Heart right ventricle (tissue), 16 donors: ENCODE results near the gene LMAN1L. TPM values are rescaled to one million over a fixed set of nuclear protein-coding genes. Genes with fewer than 3 reads are reported as not detected.
A peak's percentile ranks its signal among the peaks of the same experiment; 100 is the strongest.

ENCODE experiments used
- ATAC-seq, 8 donors: fragments of 200-7000 bp; cut with Tn5 transposase; one replicate each; pipeline ENCODE4 v1.9.1; 2020; ENCODE audit warnings: mild to moderate bottlenecking in 8 of 8, moderate library complexity in 8 of 8, moderate number of reproducible peaks in 1 of 8
- DNase-seq, 2 donors: peaks; one replicate each; pipeline ENCODE4 v3.0.0-alpha.2; 2020
- H3K27ac ChIP-seq, 10 donors: fragments of 200-600 bp; sonication (generic) in 2 of 10; one replicate each; pipeline versions ENCODE4 v1.5.0 to v1.8.0; 2020 to 2022; ENCODE audit warnings: mild to moderate bottlenecking in 3 of 10
- H3K27me3 ChIP-seq, 7 donors: fragments of 200-600 bp; one replicate each; pipeline ENCODE4 v1.8.0; 2021 to 2022; ENCODE audit warnings: mild to moderate bottlenecking in 2 of 7
- H3K36me3 ChIP-seq, 9 donors: fragments of 200-600 bp; sonication (generic) in 1 of 9; one replicate each; pipeline versions ENCODE4 v1.5.0 to v1.8.0; 2020 to 2022; ENCODE audit warnings: mild to moderate bottlenecking in 2 of 9
- H3K4me1 ChIP-seq, 9 donors: fragments of 200-600 bp; sonication (generic) in 1 of 9; one replicate each; pipeline versions ENCODE4 v1.5.0 to v1.8.0; 2020 to 2022; ENCODE audit warnings: mild to moderate bottlenecking in 4 of 9
- H3K4me3 ChIP-seq, 10 donors: fragments of 200-600 bp; sonication (generic) in 2 of 10; one replicate each; pipeline versions ENCODE4 v1.5.0 to v1.8.0; 2020 to 2022; ENCODE audit warnings: mild to moderate bottlenecking in 7 of 10, moderate library complexity in 2 of 10
- H3K9me3 ChIP-seq, 11 donors: fragments of 200-600 bp in 10 of 11; sonication (generic) in 2 of 11; one replicate each; pipeline versions ENCODE4 v1.5.0 to v1.8.0; 2013 to 2022; ENCODE audit warnings: mild to moderate bottlenecking in 2 of 11, control low read depth in 1 of 11, moderate library complexity in 1 of 11
- WGBS, 2 donors: extraction: QIAGEN DNeasy Blood & Tissue Kit; methylation state at CpG; one replicate each; pipeline ENCODE4 v1.1.7; 2013; ENCODE audit warnings: inconsistent platforms in 1 of 2; 5-methylcytosine and 5-hydroxymethylcytosine counted together
- intact Hi-C, 10 donors: fragments of 100-400 bp; cut with DNase I; formaldehyde crosslinking; loops; one replicate each; pipeline versions ENCODE4 v1.11.1 to v1.14.2; 2022
- polyA plus RNA-seq, 2 donors: library from polyadenylated mRNA; stranded (reverse); fragments of 200-250 nt; gene quantifications; one replicate each; pipeline ENCODE4 v1.2.3, GENCODE V29; 2013
- total RNA-seq, 10 donors: library from RNA; stranded (reverse); fragmentation: NEBNext Ultra II Directional in 3 of 10; extraction: Animal tissue kit (Norgen Biotek cat#: 25700) in 3 of 10; gene quantifications; one replicate each; pipeline versions ENCODE4 v1.2.1 to v1.2.4, GENCODE V29; 2021 to 2023
- TF ChIP-seq, protein P1 (sequence below), 9 donors: fragments of 200-600 bp; sonication (generic) in 2 of 9; IDR thresholded peaks; one replicate each; pipeline versions ENCODE4 v1.5.0 to v1.8.0; 2021 to 2022; ENCODE audit warnings: antibody characterized with exemption in 9 of 9, mild to moderate bottlenecking in 5 of 9, moderate library complexity in 1 of 9
- donor health status: Arrhythmogenic right ventricular cardiomyopathy.
- donor health status: ischemic (EF 13 %, LVEDD 7.1; RV severe dilation, severe dysfunction).
- donor health status: healthy with polysubstance abuse.
- donor health status: DM: no; HTN: yes; CAD: no.
- donor health status: DM: no; HTN: no; CAD: no.
- donor health status: ischemic (EF 25% LVEDD 6.9; RV normal size, moderate dysfunction).
- donor health status: ischemic (EF 25% LVEDD 5.7; RV mildly dilated, moderate dysfunction).
- donor health status: healthy.
- donor health status: DM: yes; HTN: yes; CAD: no.
- donor health status: Ischemic cardiomyopathy.
- donor health status: ischemic (EF 35%, LVEDD 5.7; RV mildly dilated, moderate dysfunction).
- donor health status: nonischemic (EF 11% LVEDD 7.7; RV severe dilation, severe dysfunction).
- donor health status: DM: yes; HTN: yes; CAD: no.
- donor health status: PGD.
- donor health status: ischemic (EF 29% LVEDD 5.4; RV normal size, mild dysfunction).
- donor health status: nonischemic (EF 23%, LVEDD 6.1; RV moderate dilation, normal function).

The LMAN1L gene
- total and polyA plus RNA-seq, 12 donors: 0.03 to 47.4 (median 9.0) TPM

DNA sequence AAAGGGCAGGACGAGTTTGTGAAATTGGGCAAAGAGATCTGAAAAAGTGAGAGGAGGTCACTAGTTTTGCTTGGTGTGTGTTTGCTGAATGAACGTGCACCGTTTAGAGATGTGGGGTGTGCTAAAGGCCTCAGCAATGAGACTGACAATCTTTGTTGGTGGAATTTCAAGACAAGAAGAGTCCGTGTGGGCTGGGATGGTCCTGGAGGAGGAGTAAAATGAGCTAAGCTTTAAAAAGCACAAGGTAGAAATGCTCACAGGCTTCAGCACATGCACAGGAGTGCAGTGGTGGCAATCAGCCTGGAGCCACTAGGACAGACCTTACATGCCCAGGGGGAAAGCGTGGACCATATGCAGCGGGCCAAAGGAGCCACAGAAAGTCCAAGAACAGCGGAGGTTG lies 12.3 kb downstream of the LMAN1L start:
- DNase-seq: no peak
- H3K9me3 ChIP-seq: no peaks in the 10 kb centered on the region
- H3K4me3 ChIP-seq: no peak overlapping the region
- H3K27me3 ChIP-seq: peaks cover 0 to 35% (median 28%) of the 10 kb centered on the region in 7 donors
- no peak for ATAC-seq
- no peaks in the 10 kb centered on the region for H3K36me3 ChIP-seq
- H3K4me1 ChIP-seq: peaks cover 0 to 4% (median 0%) of the 10 kb centered on the region in 9 donors
- intact Hi-C loops: no loop called here
- H3K27ac ChIP-seq: no peak overlapping the region
- 73 to 87% methylated on average over 7 of the region's 7 CpGs for WGBS, 2 donors
- TF ChIP-seq, protein P1, sequence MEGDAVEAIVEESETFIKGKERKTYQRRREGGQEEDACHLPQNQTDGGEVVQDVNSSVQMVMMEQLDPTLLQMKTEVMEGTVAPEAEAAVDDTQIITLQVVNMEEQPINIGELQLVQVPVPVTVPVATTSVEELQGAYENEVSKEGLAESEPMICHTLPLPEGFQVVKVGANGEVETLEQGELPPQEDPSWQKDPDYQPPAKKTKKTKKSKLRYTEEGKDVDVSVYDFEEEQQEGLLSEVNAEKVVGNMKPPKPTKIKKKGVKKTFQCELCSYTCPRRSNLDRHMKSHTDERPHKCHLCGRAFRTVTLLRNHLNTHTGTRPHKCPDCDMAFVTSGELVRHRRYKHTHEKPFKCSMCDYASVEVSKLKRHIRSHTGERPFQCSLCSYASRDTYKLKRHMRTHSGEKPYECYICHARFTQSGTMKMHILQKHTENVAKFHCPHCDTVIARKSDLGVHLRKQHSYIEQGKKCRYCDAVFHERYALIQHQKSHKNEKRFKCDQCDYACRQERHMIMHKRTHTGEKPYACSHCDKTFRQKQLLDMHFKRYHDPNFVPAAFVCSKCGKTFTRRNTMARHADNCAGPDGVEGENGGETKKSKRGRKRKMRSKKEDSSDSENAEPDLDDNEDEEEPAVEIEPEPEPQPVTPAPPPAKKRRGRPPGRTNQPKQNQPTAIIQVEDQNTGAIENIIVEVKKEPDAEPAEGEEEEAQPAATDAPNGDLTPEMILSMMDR (IDR thresholded peaks at IDR 0.05): no peak

DNA sequence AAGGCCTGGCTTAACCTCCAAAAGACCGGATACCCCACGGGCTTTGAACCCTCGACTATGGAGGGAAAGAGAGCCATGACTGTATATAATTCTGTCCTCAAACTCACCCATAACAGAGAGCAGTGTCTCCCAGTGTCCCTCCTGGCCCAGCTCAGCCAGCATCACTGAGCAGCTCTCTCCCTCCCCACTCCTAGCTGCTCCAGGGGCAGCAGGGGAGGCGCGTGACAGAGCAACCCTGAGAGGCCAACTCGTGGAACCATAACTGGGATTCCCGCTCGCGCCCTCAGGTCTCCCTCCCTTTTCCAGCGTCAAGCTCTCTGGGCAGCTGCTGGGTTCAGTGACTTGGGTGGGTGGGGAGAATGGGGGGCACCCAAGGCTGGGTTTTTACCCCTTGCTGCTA lies 13.2 kb downstream of the LMAN1L start:
- Histone ChIP-seq H3K4me1 (peaks cover 0 to 8% (median 0%) of the 10 kb centered on the region in 9 donors), H3K27ac (no peak overlapping the region), H3K27me3 (peaks cover 0 to 35% (median 28%) of the 10 kb centered on the region in 7 donors), H3K4me3 (no peak overlapping the region), H3K36me3 (no peaks in the 10 kb centered on the region), H3K9me3 (no peaks in the 10 kb centered on the region)
- TF ChIP-seq, protein P1 (IDR thresholded peaks at IDR 0.05): no peak
- WGBS, 2 donors: 46 to 58% methylated on average over 10 of the region's 10 CpGs
- intact Hi-C loops: no loop called here
- ATAC-seq (no peak), DNase-seq (no peak)

DNA sequence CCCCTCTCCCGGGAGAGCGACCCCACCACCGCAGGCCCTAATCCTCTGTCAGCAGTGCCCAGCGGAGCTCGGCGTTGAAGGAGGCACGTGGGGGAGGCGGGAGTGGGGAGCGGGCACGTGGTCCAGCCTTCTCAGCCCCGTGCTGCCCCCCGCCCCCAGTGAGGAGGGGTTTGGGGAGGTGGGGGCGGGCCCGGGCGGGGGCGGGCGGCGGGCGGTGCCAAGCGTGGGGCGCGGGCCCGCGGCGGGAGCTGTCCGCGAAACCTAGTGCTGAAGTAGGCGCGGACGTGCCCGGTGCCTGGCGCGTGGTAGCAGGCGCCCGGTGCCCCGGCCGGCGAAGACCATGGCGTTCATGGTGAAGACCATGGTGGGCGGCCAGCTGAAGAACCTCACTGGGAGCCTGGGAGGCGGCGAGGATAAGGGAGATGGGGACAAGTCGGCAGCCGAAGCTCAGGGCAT lies 13.8 kb downstream of the LMAN1L start, which contains the start of gene CPLX3:
TSS of gene CPLX3 (plus strand) at position 264 of the 456 bp plus-strand sequence. CDS start at position 341, 77 bp downstream.
- 4% methylated on average over 43 to 44 of the region's 44 CpGs for WGBS, 2 donors
- H3K4me1 ChIP-seq: peaks cover 0 to 13% (median 4%) of the 10 kb centered on the region in 9 donors

DNA sequence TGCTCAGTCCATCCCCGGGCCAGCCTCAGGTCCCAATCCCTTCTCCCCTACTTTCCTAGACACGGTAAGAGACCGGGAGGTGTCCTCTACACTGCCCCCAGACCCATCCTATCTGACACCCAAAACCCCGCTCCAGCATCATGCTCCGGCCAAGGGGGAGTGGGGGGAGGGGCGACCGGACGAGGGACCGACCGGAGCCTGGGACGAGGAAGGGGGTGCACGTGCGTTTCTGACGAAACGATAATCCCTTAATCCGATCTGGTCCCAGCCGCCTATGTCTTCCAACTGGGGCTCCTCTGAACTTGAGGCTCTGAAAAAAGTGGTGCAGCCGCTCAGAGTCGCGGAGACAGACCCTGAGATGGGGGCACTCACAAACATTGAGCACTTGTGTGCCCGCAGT lies 14.3 kb downstream of the LMAN1L start:
- 21 to 22% methylated on average over 21 of the region's 21 CpGs for WGBS, 2 donors
- Histone ChIP-seq H3K9me3 (no peaks in the 10 kb centered on the region), H3K27me3 (peaks cover 0 to 35% (median 28%) of the 10 kb centered on the region in 7 donors), H3K36me3 (no peaks in the 10 kb centered on the region), H3K27ac (no peak overlapping the region), H3K4me1 (peaks cover 0 to 18% (median 8%) of the 10 kb centered on the region in 9 donors), H3K4me3 (no peak overlapping the region)
- ATAC-seq (no peak), DNase-seq (no peak)
- TF ChIP-seq, protein P1 (IDR thresholded peaks at IDR 0.05): no peak
- intact Hi-C loops: no loop called here

More for the DNA sequence above, 13.8 kb downstream of the LMAN1L start, which contains the start of gene CPLX3:
- intact Hi-C loops: no loop called here
- TF ChIP-seq, protein P1 (IDR thresholded peaks at IDR 0.05): no peak
- H3K36me3 ChIP-seq: no peaks in the 10 kb centered on the region
- H3K4me3 ChIP-seq: no peak within 1 kb of the TSS
- H3K9me3 ChIP-seq: no peaks in the 10 kb centered on the region
- DNase-seq: peak in 1 of 2 donors; percentile 38
- H3K27ac ChIP-seq: no peak within 1 kb of the TSS
- ATAC-seq: peak; percentile 14 to 53 (median 42)
- peaks cover 0 to 35% (median 28%) of the 10 kb centered on the region in 7 donors for H3K27me3 ChIP-seq
